Skeletal muscle satellite cell (primary cell): ENCODE measurements around the gene ARMCX2. TPM values are rescaled to one million over a fixed set of nuclear protein-coding genes. Genes with fewer than 3 reads are reported as not detected.

Experiments used
- H3K27me3 ChIP-seq: 2 replicates; pipeline ENCODE4 v1.7.0; 2013; ENCODE audit warnings: low read length; ENCODE audit not compliant: control insufficient read depth, insufficient read depth
- H3K36me3 ChIP-seq: 2 replicates; pipeline ENCODE4 v1.7.0; 2013; ENCODE audit warnings: mild to moderate bottlenecking, control low read depth, low read length; ENCODE audit not compliant: insufficient read depth
- H3K4me1 ChIP-seq: 2 replicates; pipeline ENCODE4 v1.7.0; 2013; ENCODE audit warnings: low read length; ENCODE audit not compliant: control insufficient read depth, insufficient read depth
- H3K4me2 ChIP-seq: 2 replicates; pipeline ENCODE4 v1.7.0; 2013; ENCODE audit warnings: mild to moderate bottlenecking, low read length
- H3K4me3 ChIP-seq: 2 replicates; pipeline ENCODE4 v1.7.0; 2013; ENCODE audit warnings: low read length
- H3K9ac ChIP-seq: 2 replicates; pipeline ENCODE4 v1.7.0; 2013; ENCODE audit warnings: mild to moderate bottlenecking, low read depth, low read length, moderate library complexity
- H3K9me3 ChIP-seq: replicated peaks from 2 replicates; pipeline ENCODE4 v1.7.0; 2013; ENCODE audit warnings: mild to moderate bottlenecking, control low read depth, low read length
- total RNA-seq: library from RNA; depleted of rRNA; stranded (reverse); fragments of >200 nt; gene quantifications from 2 replicates; pipeline ENCODE4 v1.2.3, GENCODE V29; 2012; rRNA removed

The ARMCX2 gene
- 34.3 and 50.2 TPM in 2 replicates for total RNA-seq

DNA sequence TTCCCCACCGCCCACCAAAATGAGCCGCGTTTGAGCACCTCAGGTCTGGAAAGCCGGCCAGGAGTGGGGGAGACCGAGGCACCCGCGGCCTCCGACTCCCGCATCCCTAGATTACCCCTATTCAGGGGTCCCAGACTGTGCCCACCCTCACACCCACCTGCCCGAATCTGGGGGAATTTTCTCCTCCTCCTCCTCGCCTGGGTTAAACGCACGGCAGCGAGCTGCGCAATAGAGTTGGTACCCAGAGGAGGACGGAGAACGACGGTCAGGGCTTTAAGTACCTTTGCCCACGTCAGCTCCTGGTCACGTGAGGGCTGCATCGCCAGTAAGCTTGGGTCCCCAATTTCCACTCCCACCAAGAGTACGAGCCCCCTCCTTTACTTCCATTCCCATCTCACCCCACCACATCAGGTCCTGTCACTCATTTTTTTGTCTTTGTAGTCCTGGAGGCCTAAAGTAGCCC is at the start of gene ARMCX2:
TSS of gene ARMCX2 (minus strand) at position 250 of the 463 bp plus-strand sequence. CDS start 2,262 bp downstream, outside the sequence.
- H3K36me3 ChIP-seq: peaks cover 17% of the 10 kb centered on the region
- H3K4me3 ChIP-seq: peak within 1 kb of the TSS; percentile 85
- H3K9me3 ChIP-seq: no peaks in the 10 kb centered on the region
- peak within 1 kb of the TSS; percentile 83 for H3K9ac ChIP-seq
- H3K4me1 ChIP-seq: peaks cover 6% of the 10 kb centered on the region
- peak within 1 kb of the TSS; percentile 80 for H3K4me2 ChIP-seq
- peaks cover 11% of the 10 kb centered on the region for H3K27me3 ChIP-seq

DNA sequence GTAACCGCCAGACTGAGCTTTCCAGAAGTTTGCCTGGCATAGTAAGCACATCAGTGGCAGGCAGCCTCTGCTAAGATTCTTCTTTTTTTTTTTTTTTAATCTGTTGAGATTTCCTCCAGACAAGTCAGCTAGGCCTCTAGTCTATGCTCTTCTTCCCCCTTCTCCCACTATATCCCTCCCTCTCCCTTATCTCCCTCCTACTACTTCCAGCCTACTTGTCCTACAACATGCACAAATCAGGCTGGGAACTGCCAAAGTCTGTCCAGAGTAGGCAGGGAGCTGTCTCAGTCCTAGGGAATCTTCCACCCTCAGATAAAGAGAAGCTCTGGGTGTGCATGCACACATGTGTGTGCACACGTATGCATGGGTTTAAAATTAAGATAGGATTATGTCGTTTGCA is 49.7 kb upstream of the ARMCX2 start:
- Histone ChIP-seq H3K27me3 (peaks cover 2% of the 10 kb centered on the region), H3K36me3 (no peaks in the 10 kb centered on the region), H3K9ac (no peak overlapping the region), H3K4me2 (no peak overlapping the region), H3K9me3 (no peaks in the 10 kb centered on the region), H3K4me3 (no peak overlapping the region), H3K4me1 (no peaks in the 10 kb centered on the region)

DNA sequence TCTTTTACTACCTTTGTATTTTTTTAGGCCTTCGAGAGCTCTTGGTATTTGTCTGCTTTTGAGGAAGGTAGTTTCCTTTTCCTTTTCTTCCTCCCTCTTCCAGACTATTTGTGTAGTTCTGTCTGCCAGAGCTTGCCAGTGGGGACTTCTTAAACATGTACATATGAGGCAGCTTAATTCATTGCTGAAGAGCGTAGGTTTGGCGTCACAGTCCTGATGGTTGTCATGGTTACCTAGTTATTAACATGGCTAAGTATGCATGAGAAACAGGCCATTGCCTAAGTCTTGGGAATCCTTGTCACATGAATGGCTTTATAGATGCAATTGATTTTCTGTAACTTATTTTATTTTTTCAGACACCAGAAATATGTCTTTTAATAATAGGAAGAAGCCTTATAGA is 48.5 kb upstream of the ARMCX2 start:
- no peak overlapping the region for H3K4me3 ChIP-seq
- no peaks in the 10 kb centered on the region for H3K4me1 ChIP-seq
- no peak overlapping the region for H3K4me2 ChIP-seq
- H3K9me3 ChIP-seq: no peaks in the 10 kb centered on the region
- H3K36me3 ChIP-seq: no peaks in the 10 kb centered on the region
- peaks cover 8% of the 10 kb centered on the region for H3K27me3 ChIP-seq
- H3K9ac ChIP-seq: no peak overlapping the region

DNA sequence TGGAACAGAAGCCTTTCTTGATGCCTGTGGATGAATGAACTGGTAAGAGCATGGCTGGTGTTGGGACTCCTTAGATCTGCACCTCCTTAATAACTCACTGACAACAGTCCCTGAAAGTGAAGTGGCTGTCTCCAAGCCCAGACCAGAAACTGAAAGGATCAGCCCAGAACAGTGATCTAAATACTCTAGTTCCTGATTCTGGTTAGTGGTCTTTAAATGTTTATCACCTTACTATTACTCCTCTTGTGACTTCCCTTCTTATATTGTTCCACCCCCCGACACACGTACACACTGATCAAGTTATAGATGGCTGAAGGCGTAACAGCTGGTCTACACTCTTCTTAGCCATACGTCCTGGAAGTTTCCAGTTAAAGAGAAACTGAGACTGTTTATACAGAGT is 33.8 kb upstream of the ARMCX2 start:
- H3K4me3 ChIP-seq: no peak overlapping the region
- no peaks in the 10 kb centered on the region for H3K36me3 ChIP-seq
- H3K27me3 ChIP-seq: peaks cover 12% of the 10 kb centered on the region
- H3K4me1 ChIP-seq: no peaks in the 10 kb centered on the region
- H3K4me2 ChIP-seq: no peak overlapping the region
- no peaks in the 10 kb centered on the region for H3K9me3 ChIP-seq
- H3K9ac ChIP-seq: no peak overlapping the region

DNA sequence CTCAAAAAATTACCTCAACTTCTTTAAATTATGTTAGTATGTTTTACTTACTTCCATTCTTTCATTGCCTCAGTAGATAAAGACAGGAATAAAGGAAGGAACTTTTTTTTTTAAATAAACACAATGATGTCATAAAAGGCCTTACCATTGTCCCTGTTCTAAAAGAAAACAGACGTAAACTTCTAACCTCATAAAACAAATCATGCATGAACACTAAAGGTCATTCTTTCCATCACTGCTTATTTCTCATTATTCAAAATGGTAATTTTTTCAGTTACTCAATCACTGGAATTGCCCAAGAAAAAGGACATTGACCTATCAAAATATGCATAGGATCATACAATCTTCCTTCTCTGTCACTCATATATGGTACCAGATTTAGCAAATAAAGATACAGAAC is 32.2 kb upstream of the ARMCX2 start:
- Histone ChIP-seq H3K4me2 (no peak overlapping the region), H3K36me3 (no peaks in the 10 kb centered on the region), H3K9me3 (no peaks in the 10 kb centered on the region), H3K4me1 (no peaks in the 10 kb centered on the region), H3K4me3 (no peak overlapping the region), H3K9ac (no peak overlapping the region), H3K27me3 (peaks cover 12% of the 10 kb centered on the region)

DNA sequence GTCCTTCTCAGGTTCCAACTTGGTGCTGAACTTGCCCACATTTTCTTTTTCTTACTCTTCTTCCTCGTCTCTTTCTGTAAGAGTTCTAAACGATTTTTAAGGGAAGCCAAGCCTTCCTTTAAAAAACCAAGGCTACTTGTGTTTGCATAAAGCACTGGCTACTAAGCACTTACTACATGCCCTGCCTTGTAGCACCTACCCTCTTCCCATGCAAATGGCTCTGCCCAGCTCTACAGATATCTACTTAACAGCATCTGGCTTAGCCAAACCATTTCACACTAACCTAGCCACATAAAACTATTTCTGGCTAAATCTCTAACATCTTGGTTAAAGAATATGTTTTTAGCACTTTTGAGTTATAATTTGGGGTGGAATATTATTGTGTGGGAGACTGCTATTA is 26.9 kb upstream of the ARMCX2 start:
- H3K36me3 ChIP-seq: no peaks in the 10 kb centered on the region
- H3K4me2 ChIP-seq: no peak overlapping the region
- no peaks in the 10 kb centered on the region for H3K9me3 ChIP-seq
- H3K4me3 ChIP-seq: no peak overlapping the region
- no peak overlapping the region for H3K9ac ChIP-seq
- H3K27me3 ChIP-seq: peaks cover 7% of the 10 kb centered on the region
- peaks cover 21% of the 10 kb centered on the region for H3K4me1 ChIP-seq

DNA sequence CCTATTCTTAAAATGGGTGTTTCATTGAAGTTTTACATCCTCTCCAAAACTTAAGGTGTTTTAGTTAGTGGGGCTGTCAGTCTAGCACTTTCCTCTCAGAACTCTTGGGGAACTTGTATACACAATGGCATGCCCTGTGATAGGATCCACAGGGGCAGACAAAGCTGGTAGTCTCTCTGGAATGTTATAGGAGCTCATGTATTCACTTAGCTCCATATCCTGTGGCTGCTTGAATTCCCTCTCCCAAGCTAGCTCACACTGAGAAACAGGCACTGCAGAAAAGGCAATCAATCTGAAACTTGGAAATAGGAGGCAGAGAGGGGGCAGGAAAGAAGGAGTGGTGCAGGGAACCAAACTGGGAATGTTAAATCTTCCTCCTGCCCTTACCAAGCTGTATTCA is 26.3 kb upstream of the ARMCX2 start:
- Histone ChIP-seq H3K27me3 (peaks cover 7% of the 10 kb centered on the region), H3K9me3 (no peaks in the 10 kb centered on the region), H3K36me3 (no peaks in the 10 kb centered on the region), H3K9ac (no peak overlapping the region), H3K4me3 (no peak overlapping the region), H3K4me1 (peaks cover 21% of the 10 kb centered on the region), H3K4me2 (no peak overlapping the region)

DNA sequence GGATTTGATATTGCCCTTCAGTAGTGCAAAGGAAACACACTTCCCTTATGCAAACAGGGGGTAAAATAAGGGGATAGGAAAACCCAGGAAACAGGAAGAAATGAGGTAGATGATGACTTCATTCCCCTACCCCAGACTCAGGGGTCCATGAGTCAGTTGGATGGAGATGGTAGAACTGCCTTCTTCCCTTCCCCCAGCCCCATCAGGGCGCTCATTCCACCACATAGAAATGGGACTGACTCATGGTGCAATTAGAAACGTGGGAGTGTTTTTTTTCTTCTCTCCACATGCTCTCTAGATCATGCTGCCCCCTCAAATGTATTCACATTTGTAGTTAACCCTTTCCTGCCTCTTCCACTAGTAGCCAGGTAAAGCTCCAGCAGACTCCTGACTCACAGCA is 23.1 kb upstream of the ARMCX2 start:
- H3K4me3 ChIP-seq: no peak overlapping the region
- H3K4me2 ChIP-seq: peak overlapping the region; percentile 47
- H3K4me1 ChIP-seq: peaks cover 21% of the 10 kb centered on the region
- H3K9me3 ChIP-seq: no peaks in the 10 kb centered on the region
- H3K36me3 ChIP-seq: no peaks in the 10 kb centered on the region
- H3K27me3 ChIP-seq: no peaks in the 10 kb centered on the region
- H3K9ac ChIP-seq: no peak overlapping the region

DNA sequence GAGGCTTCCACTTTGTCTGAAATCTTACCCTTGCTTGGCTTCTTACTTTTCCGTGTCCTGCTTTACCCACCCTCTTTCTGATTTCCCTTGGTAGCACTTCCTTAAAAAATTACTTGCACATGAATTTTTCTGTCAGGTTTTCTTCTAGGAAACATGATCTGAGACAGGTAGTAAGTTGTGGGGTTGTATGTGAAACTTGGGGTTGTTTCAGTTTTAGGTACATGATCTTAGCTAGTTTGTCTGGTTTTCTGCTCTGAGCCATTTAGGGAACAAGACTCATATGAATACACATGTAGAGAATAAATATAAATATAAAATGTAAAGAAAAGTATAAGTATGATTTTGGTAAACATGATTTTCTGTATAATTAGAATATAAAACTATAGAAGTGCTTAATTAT is 17.4 kb upstream of the ARMCX2 start:
- H3K9me3 ChIP-seq: no peaks in the 10 kb centered on the region
- H3K36me3 ChIP-seq: no peaks in the 10 kb centered on the region
- H3K4me1 ChIP-seq: no peaks in the 10 kb centered on the region
- H3K9ac ChIP-seq: no peak overlapping the region
- H3K27me3 ChIP-seq: peaks cover 10% of the 10 kb centered on the region
- no peak overlapping the region for H3K4me3 ChIP-seq
- H3K4me2 ChIP-seq: no peak overlapping the region

DNA sequence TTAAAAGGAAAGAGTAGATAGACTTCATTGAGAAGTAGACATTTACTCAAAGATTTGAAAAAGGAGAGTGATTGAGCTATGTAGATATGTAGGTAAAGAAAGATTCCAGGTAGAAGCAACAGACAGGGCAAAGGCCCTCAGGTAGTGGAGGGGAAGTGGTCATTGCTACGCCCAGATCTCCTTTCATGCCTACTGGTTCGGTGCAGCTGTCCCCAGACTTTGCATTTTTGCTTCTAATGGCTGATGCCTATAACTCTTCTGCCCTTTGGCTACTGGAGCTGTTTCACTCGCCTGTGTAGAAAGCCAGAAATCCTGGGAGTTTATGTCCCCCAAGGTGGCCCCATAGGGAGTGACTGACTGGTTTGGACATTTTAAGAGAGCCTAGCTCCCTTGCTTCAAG is 16.9 kb upstream of the ARMCX2 start:
- peaks cover 10% of the 10 kb centered on the region for H3K27me3 ChIP-seq
- no peaks in the 10 kb centered on the region for H3K4me1 ChIP-seq
- no peaks in the 10 kb centered on the region for H3K9me3 ChIP-seq
- no peaks in the 10 kb centered on the region for H3K36me3 ChIP-seq
- no peak overlapping the region for H3K4me2 ChIP-seq
- H3K4me3 ChIP-seq: no peak overlapping the region
- no peak overlapping the region for H3K9ac ChIP-seq

DNA sequence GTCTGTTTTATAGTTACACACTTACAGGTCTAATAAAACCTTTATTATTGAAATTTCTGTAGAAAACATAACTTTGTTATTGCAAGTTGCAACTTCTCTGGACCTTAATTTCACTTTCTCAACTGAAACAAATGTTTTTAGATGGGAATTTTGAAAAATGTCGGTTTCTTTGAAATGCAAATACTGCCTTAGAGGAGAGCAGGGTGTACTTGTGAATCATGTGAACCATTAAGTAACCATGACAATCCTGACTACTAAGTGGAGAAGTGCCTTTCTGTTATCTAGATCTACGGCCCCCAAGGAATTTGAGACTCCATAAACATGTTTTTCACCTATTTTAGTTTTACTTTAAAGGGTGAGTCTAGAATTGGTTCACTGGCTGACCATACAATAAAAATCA is 8.5 kb upstream of the ARMCX2 start:
- peaks cover 28% of the 10 kb centered on the region for H3K27me3 ChIP-seq
- no peak overlapping the region for H3K4me3 ChIP-seq
- H3K4me2 ChIP-seq: no peak overlapping the region
- H3K9me3 ChIP-seq: no peaks in the 10 kb centered on the region
- no peaks in the 10 kb centered on the region for H3K4me1 ChIP-seq
- no peak overlapping the region for H3K9ac ChIP-seq
- no peaks in the 10 kb centered on the region for H3K36me3 ChIP-seq

DNA sequence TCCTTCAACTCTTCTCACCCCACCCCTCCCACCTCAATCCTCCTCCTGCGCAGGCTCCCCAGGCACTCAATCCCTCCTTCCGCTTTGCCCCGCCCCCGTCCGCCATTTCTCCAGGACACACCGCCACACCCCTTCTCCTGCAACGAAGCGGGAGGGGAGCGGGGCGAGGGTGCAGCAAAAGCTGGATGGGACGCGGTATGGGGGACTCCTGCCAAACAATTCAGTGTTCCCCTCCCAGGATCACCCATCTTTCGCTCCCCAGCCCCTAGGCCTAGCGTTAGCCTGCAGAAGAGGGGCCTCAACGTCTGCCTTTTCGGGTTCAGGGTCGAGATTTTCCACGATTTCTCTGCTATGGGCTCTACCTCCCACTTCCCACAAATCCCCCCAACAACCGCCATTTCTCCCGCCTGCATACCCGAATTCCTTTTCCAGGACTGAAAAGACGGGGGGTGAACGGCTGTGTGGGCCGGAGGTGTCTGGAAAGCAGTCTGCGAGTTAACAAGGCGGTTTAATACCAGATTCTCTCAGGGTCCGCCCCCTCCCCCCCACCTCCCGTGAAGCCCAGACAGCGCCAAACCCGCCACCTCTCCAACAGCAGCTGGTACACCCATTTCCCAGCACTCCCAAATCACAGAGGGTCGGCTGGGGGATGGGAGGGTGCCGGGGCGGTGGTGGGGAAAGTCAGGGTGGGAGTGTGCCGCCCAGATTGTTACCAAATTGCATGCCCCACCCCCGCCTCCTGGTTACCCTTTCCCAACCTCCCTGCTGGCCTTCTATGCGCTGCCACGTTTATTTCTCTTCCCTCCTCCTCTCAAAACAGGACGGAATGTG is 774 bp downstream of the ARMCX2 start:
- peaks cover 6% of the 10 kb centered on the region for H3K4me1 ChIP-seq
- H3K27me3 ChIP-seq: peaks cover 5% of the 10 kb centered on the region
- H3K9me3 ChIP-seq: no peaks in the 10 kb centered on the region
- peak overlapping the region; percentile 83 for H3K9ac ChIP-seq
- H3K4me2 ChIP-seq: peak overlapping the region; percentile 80
- H3K4me3 ChIP-seq: peak overlapping the region; percentile 85
- peaks cover 17% of the 10 kb centered on the region for H3K36me3 ChIP-seq
